GM23248 (cell line): ENCODE data around the gene IRF6. TPM values are rescaled to one million over a fixed set of nuclear protein-coding genes. Genes with fewer than 3 reads are reported as not detected.

Experiments used
- DNase-seq: peaks from one replicate; pipeline ENCODE4 v3.0.0-alpha.2; 2015
- H2AFZ ChIP-seq: fragments of 200-600 bp; sonication (generic); 2 replicates; pipeline ENCODE4 v1.6.1; 2016; ENCODE audit warnings: antibody characterized with exemption
- H3F3A ChIP-seq: fragments of 200-600 bp; sonication (generic); 2 replicates; pipeline ENCODE4 v1.6.1; 2016; ENCODE audit warnings: mild to moderate bottlenecking, antibody characterized with exemption, mixed run types; ENCODE audit not compliant: insufficient read depth
- H3K27ac ChIP-seq: fragments of 200-600 bp; sonication (generic); 2 replicates; pipeline ENCODE4 v1.5.1; 2016; ENCODE audit warnings: mild to moderate bottlenecking
- H3K27me3 ChIP-seq: fragments of 200-600 bp; sonication (generic); replicated peaks from 2 replicates; pipeline ENCODE4 v1.6.1; 2016; ENCODE audit warnings: mild to moderate bottlenecking; ENCODE audit not compliant: insufficient read depth
- H3K36me3 ChIP-seq: fragments of 200-600 bp; sonication (generic); 2 replicates; pipeline ENCODE4 v1.6.1; 2016; ENCODE audit warnings: low read depth, mild to moderate bottlenecking
- H3K4me1 ChIP-seq: fragments of 200-600 bp; sonication (generic); 2 replicates; pipeline ENCODE4 v1.6.1; 2016; ENCODE audit warnings: mild to moderate bottlenecking; ENCODE audit not compliant: insufficient read depth
- H3K4me2 ChIP-seq: fragments of 200-600 bp; sonication (generic); one replicate; pipeline ENCODE4 v1.6.1; 2016; ENCODE audit warnings: mild to moderate bottlenecking; ENCODE audit not compliant: unreplicated experiment
- H3K4me3 ChIP-seq: fragments of 200-600 bp; sonication (generic); 2 replicates; pipeline ENCODE4 v1.5.1; 2016; ENCODE audit warnings: mild to moderate bottlenecking
- H3K79me2 ChIP-seq: fragments of 200-600 bp; sonication (generic); 2 replicates; pipeline ENCODE4 v1.6.1; 2016; ENCODE audit warnings: mild to moderate bottlenecking; ENCODE audit not compliant: insufficient read depth
- H3K9ac ChIP-seq: fragments of 200-600 bp; sonication (generic); 2 replicates; pipeline ENCODE4 v1.6.1; 2016; ENCODE audit warnings: mild to moderate bottlenecking
- H3K9me2 ChIP-seq: fragments of 200-600 bp; sonication (generic); 2 replicates; pipeline ENCODE4 v1.6.1; 2016; ENCODE audit warnings: mixed run types, mild to moderate bottlenecking, moderate library complexity; ENCODE audit not compliant: insufficient read depth
- H3K9me3 ChIP-seq: fragments of 200-600 bp; sonication (generic); one replicate; pipeline ENCODE4 v1.6.1; 2017; ENCODE audit warnings: low read depth
- H4K20me1 ChIP-seq: fragments of 200-600 bp; sonication (generic); 2 replicates; pipeline ENCODE4 v1.6.0; 2016; ENCODE audit not compliant: insufficient read depth
- EZH2 ChIP-seq: fragments of 200-600 bp; sonication (generic); IDR thresholded peaks from 2 replicates; pipeline ENCODE4 v1.6.1; 2018; ENCODE audit warnings: antibody characterized with exemption, mild to moderate bottlenecking; ENCODE audit not compliant: insufficient read depth, poor library complexity, severe bottlenecking
- EZH2phosphoT487 ChIP-seq: fragments of 200-600 bp; sonication (generic); IDR thresholded peaks from 2 replicates; pipeline ENCODE4 v1.6.1; 2018; ENCODE audit warnings: antibody characterized with exemption, moderate library complexity, mild to moderate bottlenecking, low read depth; ENCODE audit not compliant: insufficient read depth
- WGBS, 2 experiments: methylation state at CpG; one replicate each; pipeline ENCODE4 v1.1.6; 2015 to 2017; ENCODE audit warnings: low lambda C conversion rate in 2 of 2, low coverage in 1 of 2; ENCODE audit errors: missing lambda C conversion rate in 2 of 2; 5-methylcytosine and 5-hydroxymethylcytosine counted together
- in situ Hi-C: fragments of 300-500 bp; cut with MboI; formaldehyde crosslinking; loops from 2 replicates; pipeline ENCODE4 v1.15.0; 2020
- polyA plus RNA-seq: library from polyadenylated mRNA; unstranded; fragments of >200 nt; fragmentation: Nextera tagmentation; extraction: Ambion mirVana; gene quantifications from 2 replicates; pipeline ENCODE4 v1.2.1, GENCODE V29; 2016
- total RNA-seq: library from RNA; depleted of rRNA; stranded (reverse); fragments of >200 nt; shearing (Covaris generic); gene quantifications from 2 replicates; pipeline ENCODE4 v1.2.3, GENCODE V29; 2014

IRF6 gene
- total and polyA plus RNA-seq, 2 experiments from 2014 or later = 0.84 to 1.3 TPM

GRCh38 chr1:209815931-209816341 lies 10.0 kb upstream of the IRF6 start:
- H3K27me3 ChIP-seq = no peaks in the 10 kb centered on the region
- H3F3A ChIP-seq = no peaks in the 10 kb centered on the region
- H3K4me2 ChIP-seq = no peak overlapping the region
- H3K9ac ChIP-seq = no peak overlapping the region
- TF ChIP-seq EZH2phosphoT487 (no peak), EZH2 (no peak)
- no peaks in the 10 kb centered on the region for H3K36me3 ChIP-seq
- H3K27ac ChIP-seq = no peak overlapping the region
- no peaks in the 10 kb centered on the region for H3K9me3 ChIP-seq
- H3K4me3 ChIP-seq = no peak overlapping the region
- DNase-seq = no peak
- no peaks in the 10 kb centered on the region for H3K4me1 ChIP-seq
- no peaks in the 10 kb centered on the region for H3K9me2 ChIP-seq
- in situ Hi-C loops = no loop called here
- 69 to 80% methylated on average over 5 to 6 of the region's 6 CpGs for WGBS, 2 experiments
- H3K79me2 ChIP-seq = no peaks in the 10 kb centered on the region
- no peak overlapping the region for H2AFZ ChIP-seq
- H4K20me1 ChIP-seq = no peaks in the 10 kb centered on the region

- WGBS, 2 experiments = 71 to 82% methylated on average over 3 of the region's 3 CpGs
- no peaks in the 10 kb centered on the region for H3K4me1 ChIP-seq
- no peaks in the 10 kb centered on the region for H3K9me2 ChIP-seq
- no peak overlapping the region for H3K9ac ChIP-seq
- TF ChIP-seq EZH2phosphoT487 (no peak), EZH2 (no peak)
- H3K27ac ChIP-seq = no peak overlapping the region
- no peak overlapping the region for H3K4me3 ChIP-seq
- no peaks in the 10 kb centered on the region for H3F3A ChIP-seq
- H3K36me3 ChIP-seq = no peaks in the 10 kb centered on the region
- H3K4me2 ChIP-seq = no peak overlapping the region
- no peaks in the 10 kb centered on the region for H3K79me2 ChIP-seq
- no peaks in the 10 kb centered on the region for H3K27me3 ChIP-seq
- H3K9me3 ChIP-seq = no peaks in the 10 kb centered on the region
- DNase-seq = no peak
- no peaks in the 10 kb centered on the region for H4K20me1 ChIP-seq
- no peak overlapping the region for H2AFZ ChIP-seq
- in situ Hi-C loops = no loop called here
Measured at GRCh38 chr1:209815490-209815889, 9.5 kb upstream of the IRF6 start.

GRCh38 chr1:209813902-209814301 lies 8.0 kb upstream of the IRF6 start:
- Histone ChIP-seq H3K4me2 (no peak overlapping the region), H4K20me1 (no peaks in the 10 kb centered on the region), H3K27me3 (no peaks in the 10 kb centered on the region), H3F3A (0 out of 2 replicates have a peak, but pooled peaks cover under 1% of the 10 kb centered on the region), H3K79me2 (no peaks in the 10 kb centered on the region), H3K27ac (no peak overlapping the region), H3K9me2 (no peaks in the 10 kb centered on the region), H3K9ac (no peak overlapping the region), H3K9me3 (no peaks in the 10 kb centered on the region), H3K36me3 (no peaks in the 10 kb centered on the region), H2AFZ (no peak overlapping the region), H3K4me1 (no peaks in the 10 kb centered on the region), H3K4me3 (no peak overlapping the region)
- 80 to 87% methylated on average over 4 of the region's 4 CpGs for WGBS, 2 experiments
- in situ Hi-C loops = no loop called here
- TF ChIP-seq EZH2 (no peak), EZH2phosphoT487 (no peak)
- DNase-seq = no peak

- peaks cover 18% of the 10 kb centered on the region for H3K4me1 ChIP-seq
- no peaks in the 10 kb centered on the region for H4K20me1 ChIP-seq
- no peak overlapping the region for H3K4me3 ChIP-seq
- TF ChIP-seq EZH2 (no peak), EZH2phosphoT487 (no peak)
- H3K27me3 ChIP-seq = no peaks in the 10 kb centered on the region
- no peak overlapping the region for H3K27ac ChIP-seq
- no peaks in the 10 kb centered on the region for H3K9me3 ChIP-seq
- 71 to 82% methylated on average over 5 of the region's 5 CpGs for WGBS, 2 experiments
- in situ Hi-C loops = no loop called here
- H3K4me2 ChIP-seq = no peak overlapping the region
- H3K79me2 ChIP-seq = no peaks in the 10 kb centered on the region
- no peak for DNase-seq
- H2AFZ ChIP-seq = no peak overlapping the region
- peaks cover 18% of the 10 kb centered on the region for H3F3A ChIP-seq
- H3K9ac ChIP-seq = no peak overlapping the region
- H3K9me2 ChIP-seq = no peaks in the 10 kb centered on the region
- no peaks in the 10 kb centered on the region for H3K36me3 ChIP-seq
Measured at GRCh38 chr1:209810783-209811182, 4.8 kb upstream of the IRF6 start.

- in situ Hi-C loops = no loop called here
- no peak for TF ChIP-seq EZH2phosphoT487
- no peak overlapping the region for H3K4me3 ChIP-seq
- 83 to 87% methylated on average over 4 of the region's 4 CpGs for WGBS, 2 experiments
- H3K4me1 ChIP-seq = peaks cover 18% of the 10 kb centered on the region
- peaks cover 18% of the 10 kb centered on the region for H3F3A ChIP-seq
- H3K9me3 ChIP-seq = no peaks in the 10 kb centered on the region
- no peak overlapping the region for H3K27ac ChIP-seq
- DNase-seq = no peak
- no peaks in the 10 kb centered on the region for H3K79me2 ChIP-seq
- no peaks in the 10 kb centered on the region for H4K20me1 ChIP-seq
- no peaks in the 10 kb centered on the region for H3K9me2 ChIP-seq
- H3K4me2 ChIP-seq = no peak overlapping the region
- H3K27me3 ChIP-seq = no peaks in the 10 kb centered on the region
- no peak overlapping the region for H2AFZ ChIP-seq
- no peaks in the 10 kb centered on the region for H3K36me3 ChIP-seq
- H3K9ac ChIP-seq = no peak overlapping the region
Measured at GRCh38 chr1:209809611-209810010, 3.7 kb upstream of the IRF6 start.
